GM12878 (cell line): Measurements from ENCODE around the gene KIF6. TPM values are rescaled to one million over a fixed set of nuclear protein-coding genes. Genes with fewer than 3 reads are reported as not detected.

Experiments used
- ATAC-seq: fragments of 200-7000 bp; cut with Tn5 transposase; 3 replicates; pipeline ENCODE4 v1.9.1; 2020; ENCODE audit warnings: mild to moderate bottlenecking, moderate library complexity
- BruUV-seq: library from RNA; stranded (reverse); fragments of 400-500 nt; replicated peaks from 2 replicates; lab custom pipeline; 2021; lab: Mats Ljungman, UMichigan
- CTCF ChIA-PET: fragments of 300-600 bp; sonication (Branson Sonifier 250); formaldehyde crosslinking; extraction: SDS; loops from one replicate; lab custom pipeline; 2021; ENCODE audit warnings: inconsistent platforms; lab: Yijun Ruan, JAX
- POLR2A ChIA-PET: fragments of 350-600 bp; formaldehyde crosslinking; extraction: SDS; loops from one replicate; lab custom pipeline; 2021; ENCODE audit warnings: inconsistent platforms; lab: Charles Lee
- RAD21 ChIA-PET: fragments of 300-600 bp; sonication (Branson Sonifier 250); formaldehyde crosslinking; loops from one replicate; lab custom pipeline; 2023; ENCODE audit warnings: antibody characterized with exemption; ENCODE audit not compliant: unreplicated experiment; lab: Charles Lee
- SMC1A ChIA-PET: fragments of 300-600 bp; sonication (Branson Sonifier 250); formaldehyde crosslinking; loops from one replicate; lab custom pipeline; 2023; ENCODE audit not compliant: unreplicated experiment, uncharacterized antibody; lab: Charles Lee
- DNase-seq: peaks from one replicate; pipeline ENCODE4 v3.0.0-alpha.2; 2011; ENCODE audit warnings: low read depth, low spot score
- FAIRE-seq: peaks from 3 replicates; lab custom pipeline; 2011; peaks lifted over from hg19 to GRCh38; lab: Jason Lieb, UNC
- H2AFZ ChIP-seq: 2 replicates; pipeline ENCODE4 v1.6.0; 2011; ENCODE audit warnings: low read depth, low read length, control low read depth; ENCODE audit not compliant: control insufficient read depth
- H3K27ac ChIP-seq: 2 replicates; pipeline ENCODE4 v1.5.1; 2011; ENCODE audit warnings: control low read depth; ENCODE audit not compliant: control insufficient read depth, insufficient read depth
- H3K27me3 ChIP-seq, 2 experiments: replicated peaks in 1 of 2; 2 replicates each; pipeline versions ENCODE4 v1.6.0 to v1.6.1; 2011; ENCODE audit warnings: low read length in 1 of 2; ENCODE audit not compliant: control insufficient read depth in 2 of 2, insufficient read depth in 2 of 2
- H3K36me3 ChIP-seq, 2 experiments: 2 replicates each; pipeline ENCODE4 v1.5.1; 2011; ENCODE audit warnings: low read length in 1 of 2; ENCODE audit not compliant: control insufficient read depth in 2 of 2, insufficient read depth in 2 of 2
- H3K4me1 ChIP-seq: 2 replicates; pipeline ENCODE4 v1.6.1; 2011; ENCODE audit warnings: mild to moderate bottlenecking, low read length, moderate library complexity, mixed read lengths; ENCODE audit not compliant: control insufficient read depth, insufficient read depth
- H3K4me2 ChIP-seq: 2 replicates; pipeline ENCODE4 v1.6.0; 2011; ENCODE audit warnings: control low read depth; ENCODE audit not compliant: control insufficient read depth, insufficient read depth
- H3K4me3 ChIP-seq: fragments of 200-600 bp; sonication (generic); 2 replicates; pipeline ENCODE4 v1.5.1; 2016
- H3K79me2 ChIP-seq: 2 replicates; pipeline ENCODE4 v1.6.0; 2011; ENCODE audit warnings: low read length; ENCODE audit not compliant: control insufficient read depth, insufficient read depth
- H3K9ac ChIP-seq: 2 replicates; pipeline ENCODE4 v1.8.0; 2011; ENCODE audit warnings: low read length, control low read depth, mixed read lengths; ENCODE audit not compliant: control insufficient read depth, insufficient read depth
- H3K9me3 ChIP-seq: replicated peaks from 3 replicates; pipeline ENCODE4 v1.5.1; 2011; ENCODE audit warnings: mild to moderate bottlenecking, low read length; ENCODE audit not compliant: control insufficient read depth, insufficient read depth
- H4K20me1 ChIP-seq: 2 replicates; pipeline ENCODE4 v1.6.0; 2011; ENCODE audit not compliant: control insufficient read depth, insufficient read depth
- ATF3 ChIP-seq: IDR thresholded peaks from 2 replicates; pipeline ENCODE4 v1.6.1; 2011; ENCODE audit warnings: low read depth, mild to moderate bottlenecking, low read length, moderate library complexity, borderline replicate concordance; ENCODE audit errors: extremely low read depth
- ATF7 ChIP-seq: fragments of 450-650 bp; IDR thresholded peaks from 2 replicates; pipeline ENCODE4 v1.6.1; 2016; ENCODE audit warnings: low read depth, mild to moderate bottlenecking
- CHD1 ChIP-seq: IDR thresholded peaks from 2 replicates; pipeline ENCODE4 v1.6.1; 2012; ENCODE audit warnings: low read depth, low read length, improper control_type of control experiment
- CHD4 ChIP-seq: fragments of 200-600 bp; sonication (generic); IDR thresholded peaks from 2 replicates; pipeline ENCODE4 v1.6.1; 2016; ENCODE audit warnings: mild to moderate bottlenecking
- EED ChIP-seq: sonication (generic); IDR thresholded peaks from 2 replicates; pipeline ENCODE4 v1.6.1; 2016; ENCODE audit warnings: antibody characterized with exemption, low read depth
- ELK1 ChIP-seq: IDR thresholded peaks from 2 replicates; pipeline ENCODE4 v1.6.1; 2012; ENCODE audit warnings: low read depth, low read length, improper control_type of control experiment
- FOS ChIP-seq: IDR thresholded peaks from 3 replicates; pipeline ENCODE4 v1.6.1; 2011; ENCODE audit warnings: borderline replicate concordance; ENCODE audit not compliant: insufficient read length; ENCODE audit errors: extremely low read depth
- FOXM1 ChIP-seq: IDR thresholded peaks from 2 replicates; pipeline ENCODE4 v1.6.1; 2012; ENCODE audit warnings: low read depth, mild to moderate bottlenecking, inconsistent platforms, low read length, moderate library complexity
- JUND ChIP-seq: IDR thresholded peaks from 2 replicates; pipeline ENCODE4 v1.6.1; 2012; ENCODE audit warnings: low read depth, mild to moderate bottlenecking, low read length, improper control_type of control experiment, moderate library complexity
- MXI1 ChIP-seq: fragments of 150-350 bp; IDR thresholded peaks from 2 replicates; pipeline ENCODE4 v1.6.1; 2011; ENCODE audit warnings: low read depth, mild to moderate bottlenecking, inconsistent platforms, low read length, improper control_type of control experiment
- NFYB ChIP-seq: IDR thresholded peaks from 2 replicates; pipeline ENCODE4 v1.6.1; 2011; ENCODE audit warnings: low read depth, mild to moderate bottlenecking, low read length, improper control_type of control experiment, moderate library complexity; ENCODE audit not compliant: insufficient read depth
- SMAD1 ChIP-seq: fragments of 450-650 bp; IDR thresholded peaks from 2 replicates; pipeline ENCODE4 v1.6.1; 2018; ENCODE audit warnings: mild to moderate bottlenecking, low read depth; ENCODE audit not compliant: partially characterized antibody
- SP1 ChIP-seq: IDR thresholded peaks from one replicate; pipeline ENCODE4 v1.6.1; 2011; ENCODE audit warnings: low read depth, low read length
- TCF3 ChIP-seq: IDR thresholded peaks from 2 replicates; pipeline ENCODE4 v1.6.1; 2012; ENCODE audit warnings: low read depth, mild to moderate bottlenecking, low read length, borderline replicate concordance; ENCODE audit not compliant: insufficient read depth
- ZBED1 ChIP-seq: IDR thresholded peaks from 2 replicates; pipeline ENCODE4 v1.6.1; 2016; ENCODE audit warnings: borderline replicate concordance
- WGBS: methylation state at CpG from one replicate; pipeline ENCODE4 v1.1.6; 2016; ENCODE audit warnings: low lambda C conversion rate; ENCODE audit not compliant: insufficient replicate concordance, insufficient coverage; ENCODE audit errors: missing lambda C conversion rate; 5-methylcytosine and 5-hydroxymethylcytosine counted together
- in situ Hi-C: fragments of 300-500 bp; cut with MboI; formaldehyde crosslinking; loops from 9 replicates; pipeline ENCODE4 v1.14.3; 2018; ENCODE audit warnings: mixed read lengths
- intact Hi-C: fragments of 100-400 bp; cut with micrococcal nuclease; formaldehyde crosslinking; loops from one replicate; pipeline ENCODE4 v1.14.2; 2022; ENCODE audit not compliant: unreplicated experiment
- polyA plus RNA-seq, 11 experiments: library from polyadenylated mRNA; depleted of rRNA in 4 of 11; unstranded in 6 of 11; stranded (reverse) in 5 of 11; fragments of >200 nt; fragmentation: Nextera tagmentation in 4 of 11; fragmentation: Illumina TruSeq in 1 of 11; extraction: Ambion mirVana in 4 of 11; extraction: Trizol in 1 of 11; gene quantifications; 1 replicate in 1 of 11; 2 replicates in 10 of 11; pipeline versions ENCODE4 v1.2.1 to v1.2.3, GENCODE V29; 2011 to 2016; ENCODE audit warnings: inconsistent platforms in 2 of 11, missing spikeins in 2 of 11, low read depth in 1 of 11
- total RNA-seq, 4 experiments: library from RNA; depleted of rRNA in 3 of 4; stranded (reverse); fragments of >200 nt in 3 of 4; fragmentation: Illumina TruSeq in 1 of 4; extraction: Trizol in 1 of 4; gene quantifications; 2 replicates each; pipeline versions ENCODE4 v1.2.1 to v1.2.3, GENCODE V29; 2013 to 2021
- TF ChIP-seq, protein P1 (sequence below): fragments of 450-650 bp; IDR thresholded peaks from 2 replicates; pipeline ENCODE4 v1.6.1; 2014; ENCODE audit warnings: mild to moderate bottlenecking

Gene KIF6
- total and polyA plus RNA-seq, 10 of the 15 experiments (the other 5 are each of a cell fraction or from before 2014, with no cell fraction given) = 0.09 to 1.0 (median 0.28) TPM

DNA sequence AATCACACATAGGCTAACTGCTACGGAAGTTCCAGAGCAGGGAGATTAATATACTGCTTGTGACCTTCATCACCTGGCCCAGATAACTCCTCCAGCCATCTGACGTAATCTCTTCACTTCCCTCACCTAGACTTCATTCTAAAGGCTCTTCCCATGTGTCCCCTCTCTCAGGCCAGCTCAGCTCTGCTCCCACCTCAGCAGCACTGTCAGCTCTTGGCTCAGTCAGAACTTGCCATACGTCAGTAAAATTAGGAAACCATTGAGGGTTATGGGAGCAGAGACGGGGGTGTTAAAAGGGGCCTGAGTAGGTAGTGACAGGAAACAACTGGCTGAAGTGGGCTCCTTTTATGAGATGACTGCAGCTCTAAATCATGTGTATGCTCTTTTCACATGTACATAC is 101.5 kb downstream of the KIF6 start:
- Histone ChIP-seq H3K9ac (no peak overlapping the region), H2AFZ (no peak overlapping the region), H3K36me3 (no peaks in the 10 kb centered on the region), H3K4me3 (no peak overlapping the region), H3K27ac (no peak overlapping the region), H3K4me1 (no peaks in the 10 kb centered on the region)
- ChIA-PET SMC1A (interaction anchor here (0.7 to 2.9 kb wide), 14 partner anchors 8 to 172 kb away, joined by 3 to 10 read pairs (median 5); no protein-coding TSS in a partner anchor), RAD21 (interaction anchor here (1.2 kb wide), 1 partner anchor 42 kb away, joined by 3 read pairs; no protein-coding TSS in a partner anchor), POLR2A (no interaction called here)
- in situ Hi-C loops = no loop called here
- BruUV-seq = no TSS peak
- TF ChIP-seq SMAD1 = no peak
- no peak for TF ChIP-seq ATF7
- no peak for TF ChIP-seq FOS
- no peak for TF ChIP-seq CHD4
- TF ChIP-seq NFYB = no peak
- TF ChIP-seq JUND = no peak
- TF ChIP-seq TCF3 = no peak
- no peak for TF ChIP-seq FOXM1
- no peak for TF ChIP-seq MXI1
- TF ChIP-seq ZBED1 = no peak
- TF ChIP-seq, protein P1, sequence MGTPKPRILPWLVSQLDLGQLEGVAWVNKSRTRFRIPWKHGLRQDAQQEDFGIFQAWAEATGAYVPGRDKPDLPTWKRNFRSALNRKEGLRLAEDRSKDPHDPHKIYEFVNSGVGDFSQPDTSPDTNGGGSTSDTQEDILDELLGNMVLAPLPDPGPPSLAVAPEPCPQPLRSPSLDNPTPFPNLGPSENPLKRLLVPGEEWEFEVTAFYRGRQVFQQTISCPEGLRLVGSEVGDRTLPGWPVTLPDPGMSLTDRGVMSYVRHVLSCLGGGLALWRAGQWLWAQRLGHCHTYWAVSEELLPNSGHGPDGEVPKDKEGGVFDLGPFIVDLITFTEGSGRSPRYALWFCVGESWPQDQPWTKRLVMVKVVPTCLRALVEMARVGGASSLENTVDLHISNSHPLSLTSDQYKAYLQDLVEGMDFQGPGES = no peak
- TF ChIP-seq ATF3 = no peak
- TF ChIP-seq SP1 = no peak
- no peak for TF ChIP-seq CHD1
- no peak for TF ChIP-seq ELK1
- no peak for TF ChIP-seq EED
- TF ChIP-seq, all 136 proteins: peak for 0
- Histone ChIP-seq H3K9me3 (no peaks in the 10 kb centered on the region; the same call in 2 of the 3 replicates), H3K79me2 (no peaks in the 10 kb centered on the region), H4K20me1 (no peaks in the 10 kb centered on the region), H3K4me2 (no peak overlapping the region), H3K27me3 (no peaks in the 10 kb centered on the region; a peak in 1 of 4 replicates)
- CTCF ChIA-PET = interaction anchor here (0.9 to 1.8 kb wide), 5 partner anchors 9 to 70 kb away, joined by 3 to 8 read pairs (median 4); no protein-coding TSS in a partner anchor
- 38% methylated on average over 4 of the region's 4 CpGs for WGBS
- intact Hi-C loops = no loop called here
- ATAC-seq (peak; percentile 13; the same call in 1 of the 3 replicates), DNase-seq (no peak), FAIRE-seq (no peak)
